OCI-LY7 (cell line): ENCODE measurements around the gene CDK5R2. TPM values are rescaled to one million over a fixed set of nuclear protein-coding genes. Genes with fewer than 3 reads are reported as not detected.

Source experiments
- BruUV-seq: library from RNA; stranded (reverse); fragments of 400-500 nt; replicated peaks from 2 replicates; lab custom pipeline; 2021; lab: Mats Ljungman, UMichigan
- CTCF ChIA-PET: fragments of 300-600 bp; sonication (Branson Sonifier 250); formaldehyde crosslinking; loops from one replicate; lab custom pipeline; 2022; ENCODE audit warnings: antibody characterized with exemption; ENCODE audit not compliant: unreplicated experiment; lab: Charles Lee
- POLR2A ChIA-PET: fragments of 300-600 bp; sonication (Branson Sonifier 250); formaldehyde crosslinking; loops from one replicate; lab custom pipeline; 2022; ENCODE audit warnings: antibody characterized with exemption; lab: Charles Lee
- DNase-seq: peaks from one replicate; pipeline ENCODE4 v3.0.0-alpha.2; 2015; ENCODE audit warnings: low spot score
- H2AFZ ChIP-seq: fragments of 200-600 bp; sonication (generic), shearing (Covaris generic); 2 replicates; pipeline ENCODE4 v1.6.1; 2014; ENCODE audit warnings: mild to moderate bottlenecking, antibody characterized with exemption, low read length, moderate library complexity
- H3K27ac ChIP-seq: fragments of 200-600 bp; sonication (generic); 2 replicates; pipeline ENCODE4 v1.5.1; 2014; ENCODE audit warnings: mixed run types, low read depth, mild to moderate bottlenecking, moderate library complexity, low read length, inconsistent platforms; ENCODE audit not compliant: poor library complexity, severe bottlenecking
- H3K36me3 ChIP-seq: fragments of 200-600 bp; sonication (generic); 2 replicates; pipeline ENCODE4 v1.6.1; 2014; ENCODE audit warnings: mild to moderate bottlenecking, antibody characterized with exemption, low read length, moderate library complexity, mixed read lengths; ENCODE audit not compliant: insufficient read depth
- H3K4me1 ChIP-seq: fragments of 200-600 bp; sonication (generic); 2 replicates; pipeline ENCODE4 v1.5.1; 2014; ENCODE audit warnings: mild to moderate bottlenecking, low read length; ENCODE audit not compliant: insufficient read depth, poor library complexity, severe bottlenecking
- H3K4me2 ChIP-seq: fragments of 200-600 bp; sonication (generic); 2 replicates; pipeline ENCODE4 v1.6.1; 2014; ENCODE audit warnings: mild to moderate bottlenecking, low read length
- H3K4me3 ChIP-seq: fragments of 200-600 bp; sonication (generic); 2 replicates; pipeline ENCODE4 v1.5.1; 2014; ENCODE audit warnings: mild to moderate bottlenecking, low read depth, low read length; ENCODE audit not compliant: poor library complexity, severe bottlenecking
- H3K79me2 ChIP-seq: fragments of 200-600 bp; sonication (generic); 2 replicates; pipeline ENCODE4 v1.6.1; 2016; ENCODE audit warnings: low read depth, mild to moderate bottlenecking, low read length, moderate library complexity, mixed read lengths; ENCODE audit not compliant: insufficient read depth
- H3K9me2 ChIP-seq: fragments of 200-600 bp; sonication (generic); 2 replicates; pipeline ENCODE4 v1.6.1; 2016; ENCODE audit warnings: mild to moderate bottlenecking, low read length, mixed read lengths; ENCODE audit not compliant: insufficient read depth
- H3K9me3 ChIP-seq: fragments of 200-600 bp; sonication (generic); 2 replicates; pipeline ENCODE4 v1.6.1; 2014; ENCODE audit warnings: mild to moderate bottlenecking, mixed run types, low read length, mixed read lengths
- H4K20me1 ChIP-seq: fragments of 200-600 bp; sonication (generic); 2 replicates; pipeline ENCODE4 v1.6.1; 2014; ENCODE audit warnings: mild to moderate bottlenecking, antibody characterized with exemption, low read length, moderate library complexity, mixed read lengths; ENCODE audit not compliant: insufficient read depth
- EZH2phosphoT487 ChIP-seq: fragments of 200-600 bp; sonication (generic); IDR thresholded peaks from 2 replicates; pipeline ENCODE4 v1.6.1; 2018; ENCODE audit warnings: low read depth, borderline replicate concordance, mild to moderate bottlenecking, mixed run types, antibody characterized with exemption, low read length, moderate library complexity, mixed read lengths
- intact Hi-C: fragments of 100-400 bp; cut with micrococcal nuclease; formaldehyde crosslinking; loops from one replicate; pipeline ENCODE4 v1.10.0; 2022; ENCODE audit not compliant: unreplicated experiment
- total RNA-seq, 2 experiments: library from RNA; depleted of rRNA in 1 of 2; stranded (reverse); fragments of >200 nt in 1 of 2; shearing (Covaris generic) in 1 of 2; gene quantifications; 2 replicates each; pipeline ENCODE4 v1.2.3, GENCODE V29; 2014 to 2022
- TF ChIP-seq, protein P1 (sequence below): fragments of 200-600 bp; sonication (generic); conservative IDR thresholded peaks from 2 replicates; pipeline ENCODE4 v1.5.1; 2014; ENCODE audit warnings: mild to moderate bottlenecking, antibody characterized with exemption, low read length, moderate library complexity, mixed read lengths

The CDK5R2 gene
- total RNA-seq, 2 experiments from 2014 or later = 0.09 to 0.63 TPM

DNA sequence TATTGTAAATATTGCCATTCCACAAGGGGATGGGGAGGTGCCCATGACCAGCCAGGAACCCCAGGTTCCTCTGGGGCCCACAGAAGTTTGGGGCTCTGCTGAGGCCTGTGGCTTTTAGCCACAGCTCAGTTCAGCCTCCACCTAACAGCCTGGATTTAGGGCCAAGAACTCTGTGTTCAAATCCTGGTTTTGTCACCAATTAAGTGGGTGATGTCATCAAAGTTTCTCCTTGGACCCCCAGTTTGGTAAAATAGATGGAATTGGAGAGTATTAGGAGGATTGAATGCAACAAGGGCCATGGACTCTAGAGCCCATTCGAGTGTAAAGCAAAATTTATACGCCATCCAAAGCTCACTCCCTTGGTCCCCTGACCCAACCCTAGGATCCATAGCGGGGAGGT lies 28.7 kb downstream of the CDK5R2 start:
- TF ChIP-seq, protein P1, sequence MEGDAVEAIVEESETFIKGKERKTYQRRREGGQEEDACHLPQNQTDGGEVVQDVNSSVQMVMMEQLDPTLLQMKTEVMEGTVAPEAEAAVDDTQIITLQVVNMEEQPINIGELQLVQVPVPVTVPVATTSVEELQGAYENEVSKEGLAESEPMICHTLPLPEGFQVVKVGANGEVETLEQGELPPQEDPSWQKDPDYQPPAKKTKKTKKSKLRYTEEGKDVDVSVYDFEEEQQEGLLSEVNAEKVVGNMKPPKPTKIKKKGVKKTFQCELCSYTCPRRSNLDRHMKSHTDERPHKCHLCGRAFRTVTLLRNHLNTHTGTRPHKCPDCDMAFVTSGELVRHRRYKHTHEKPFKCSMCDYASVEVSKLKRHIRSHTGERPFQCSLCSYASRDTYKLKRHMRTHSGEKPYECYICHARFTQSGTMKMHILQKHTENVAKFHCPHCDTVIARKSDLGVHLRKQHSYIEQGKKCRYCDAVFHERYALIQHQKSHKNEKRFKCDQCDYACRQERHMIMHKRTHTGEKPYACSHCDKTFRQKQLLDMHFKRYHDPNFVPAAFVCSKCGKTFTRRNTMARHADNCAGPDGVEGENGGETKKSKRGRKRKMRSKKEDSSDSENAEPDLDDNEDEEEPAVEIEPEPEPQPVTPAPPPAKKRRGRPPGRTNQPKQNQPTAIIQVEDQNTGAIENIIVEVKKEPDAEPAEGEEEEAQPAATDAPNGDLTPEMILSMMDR = no peak
- no peak for TF ChIP-seq EZH2phosphoT487
- Histone ChIP-seq H3K36me3 (no peaks in the 10 kb centered on the region), H3K4me1 (no peaks in the 10 kb centered on the region), H2AFZ (no peak overlapping the region), H4K20me1 (no peaks in the 10 kb centered on the region), H3K9me3 (no peaks in the 10 kb centered on the region), H3K4me3 (no peak overlapping the region), H3K9me2 (no peaks in the 10 kb centered on the region), H3K4me2 (no peak overlapping the region), H3K79me2 (no peaks in the 10 kb centered on the region), H3K27ac (no peak overlapping the region)
- CTCF ChIA-PET = no interaction called here
- intact Hi-C loops = no loop called here
- POLR2A ChIA-PET = no interaction called here
- no TSS peak for BruUV-seq
- DNase-seq = no peak

DNA sequence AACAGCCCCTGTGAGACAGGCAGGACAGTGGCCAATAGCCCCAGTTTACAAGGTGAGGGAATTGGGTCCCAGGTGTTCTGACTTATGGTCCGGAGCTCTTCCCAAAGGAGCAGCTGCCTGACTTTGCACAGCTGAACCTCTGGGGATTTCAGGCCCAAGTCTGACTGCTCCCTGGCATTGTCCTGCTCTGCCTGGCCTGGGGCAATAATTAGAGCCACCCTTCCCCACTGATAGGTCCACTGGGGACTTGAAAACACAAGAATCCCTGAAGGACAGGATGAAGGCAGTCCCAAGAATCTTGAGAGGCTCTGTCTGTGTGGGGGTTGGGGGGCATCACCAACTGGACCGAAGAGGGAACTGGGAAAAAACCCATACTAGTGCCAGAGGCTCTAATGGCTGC lies 29.2 kb downstream of the CDK5R2 start:
- Histone ChIP-seq H3K4me3 (no peak overlapping the region), H3K4me2 (no peak overlapping the region), H3K4me1 (no peaks in the 10 kb centered on the region), H3K79me2 (no peaks in the 10 kb centered on the region), H3K27ac (no peak overlapping the region), H3K9me2 (no peaks in the 10 kb centered on the region), H4K20me1 (no peaks in the 10 kb centered on the region), H3K36me3 (no peaks in the 10 kb centered on the region), H2AFZ (no peak overlapping the region), H3K9me3 (no peaks in the 10 kb centered on the region)
- intact Hi-C loops = no loop called here
- no peak for DNase-seq
- no TSS peak for BruUV-seq
- CTCF ChIA-PET = interaction anchor here (0.9 kb wide), 1 partner anchor 84 kb away, joined by 3 read pairs; no protein-coding TSS in a partner anchor
- POLR2A ChIA-PET = no interaction called here
- TF ChIP-seq, protein P1 = no peak
- no peak for TF ChIP-seq EZH2phosphoT487

DNA sequence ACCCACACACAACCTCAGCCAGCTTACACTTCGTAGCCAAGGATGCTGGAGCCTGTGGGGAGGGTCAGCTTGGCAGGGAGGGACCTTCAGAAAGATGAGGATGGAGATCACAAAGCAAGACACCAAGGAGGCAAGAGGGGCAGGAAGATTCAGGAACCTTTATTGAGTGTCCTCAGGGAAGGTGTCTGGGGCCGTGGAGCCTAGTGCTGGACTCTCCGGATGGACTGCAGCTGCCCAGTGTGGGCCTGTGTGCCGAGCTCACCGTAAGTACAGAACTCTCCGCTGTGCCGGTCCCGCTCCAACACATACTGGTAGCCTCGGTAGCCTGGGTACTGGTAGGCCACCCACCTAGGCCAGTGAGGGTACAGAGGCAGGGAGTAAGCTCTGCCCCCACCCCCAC lies 30.6 kb downstream of the CDK5R2 start:
- no TSS peak for BruUV-seq
- no peak overlapping the region for H2AFZ ChIP-seq
- no peaks in the 10 kb centered on the region for H3K4me1 ChIP-seq
- POLR2A ChIA-PET = no interaction called here
- CTCF ChIA-PET = interaction anchor here (0.9 kb wide), 1 partner anchor 10 kb away, joined by 3 read pairs; no protein-coding TSS in a partner anchor
- no peaks in the 10 kb centered on the region for H3K9me3 ChIP-seq
- no peak overlapping the region for H3K4me3 ChIP-seq
- no peak overlapping the region for H3K4me2 ChIP-seq
- H3K27ac ChIP-seq = no peak overlapping the region
- H3K36me3 ChIP-seq = no peaks in the 10 kb centered on the region
- TF ChIP-seq, protein P1 = no peak
- no peak for TF ChIP-seq EZH2phosphoT487
- no peak for DNase-seq
- no peaks in the 10 kb centered on the region for H4K20me1 ChIP-seq
- H3K9me2 ChIP-seq = no peaks in the 10 kb centered on the region
- intact Hi-C loops = no loop called here
- H3K79me2 ChIP-seq = no peaks in the 10 kb centered on the region
